ENCODE results near the gene USP6NL. TPM values are rescaled to one million over a fixed set of nuclear protein-coding genes. Genes with fewer than 3 reads are reported as not detected.

The USP6NL gene
- total RNA-seq, 4 donors from 2014 or later: 13.2 to 24.6 (median 19.4) TPM

GRCh38 chr10:11589738-11590137, 21.7 kb downstream of the USP6NL start:
- TF ChIP-seq CTCF (IDR thresholded peaks at IDR 0.05; ENCODE audit: low read depth): no peak

- TF ChIP-seq CTCF (IDR thresholded peaks at IDR 0.05; ENCODE audit: low read depth): no peak
Observed at GRCh38 chr10:11588873-11589574, 22.4 kb downstream of the USP6NL start.

- TF ChIP-seq CTCF (IDR thresholded peaks at IDR 0.05; ENCODE audit: low read depth): no peak
Observed at GRCh38 chr10:11587722-11588259, 23.7 kb downstream of the USP6NL start.

- no peak for TF ChIP-seq CTCF (IDR thresholded peaks at IDR 0.05; ENCODE audit: low read depth)
Observed at GRCh38 chr10:11586170-11586569, 25.3 kb downstream of the USP6NL start.

GRCh38 chr10:11581213-11581612, 30.2 kb downstream of the USP6NL start:
- TF ChIP-seq CTCF (IDR thresholded peaks at IDR 0.05; ENCODE audit: low read depth): no peak

- no peak for TF ChIP-seq CTCF (IDR thresholded peaks at IDR 0.05; ENCODE audit: low read depth)
Observed at GRCh38 chr10:11579885-11580284, 31.6 kb downstream of the USP6NL start.

- no peak for TF ChIP-seq CTCF (IDR thresholded peaks at IDR 0.05; ENCODE audit: low read depth)
Observed at GRCh38 chr10:11578802-11579255, 32.6 kb downstream of the USP6NL start.
